ENCODE measurements around the gene SYCP2L. TPM values are rescaled to one million over a fixed set of nuclear protein-coding genes. Genes with fewer than 3 reads are reported as not detected.

Gene SYCP2L
- total and polyA plus RNA-seq, 9 of the 15 experiments (the other 6 are each of a cell fraction or from before 2014, with no cell fraction given): 12.4 to 46.9 (median 22.0) TPM

- no peak for TF ChIP-seq ATF3 (IDR thresholded peaks at IDR 0.05)
- no peak for TF ChIP-seq ATF3 (CRISPR knock-in tag; conservative IDR thresholded peaks at IDR 0.05)
- no peak for TF ChIP-seq ELK1 (CRISPR knock-in tag; IDR thresholded peaks at IDR 0.05)
Observed at GRCh38 chr6:10850728-10851127, 36.1 kb upstream of the SYCP2L start (continued).

DNA sequence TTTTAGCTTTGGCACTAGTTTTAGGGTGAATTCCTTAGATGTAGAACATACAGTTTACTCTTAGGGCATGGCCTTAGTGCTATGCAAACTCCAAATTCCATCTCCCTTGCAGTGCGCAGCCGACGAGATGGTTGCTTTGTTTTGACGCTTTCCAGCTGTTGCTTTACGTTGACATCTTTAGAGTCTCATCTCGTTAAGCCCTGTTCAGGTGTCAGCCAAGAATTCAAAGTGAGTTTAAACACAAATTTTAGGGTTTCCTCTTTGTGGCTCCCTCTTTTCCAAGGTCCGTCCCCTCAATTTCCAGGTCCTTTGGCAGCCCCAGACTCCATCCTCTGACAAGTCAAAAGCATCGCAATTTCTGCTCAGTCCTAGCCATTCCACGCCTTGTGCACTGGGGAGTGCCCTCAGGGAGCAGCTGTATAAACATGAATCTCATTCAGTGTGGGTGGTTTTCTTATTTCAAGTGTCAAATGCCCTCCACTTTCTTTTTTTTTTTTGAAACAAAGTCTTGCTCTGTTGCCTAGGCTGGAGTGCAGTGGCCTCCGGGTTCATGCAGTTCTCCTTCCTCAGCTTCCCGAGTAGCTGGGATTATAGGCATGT is 34.4 kb upstream of the SYCP2L start:
- Histone ChIP-seq H3K4me2 (ENCODE audit: insufficient read depth, low read length) (no peak overlapping the region), H3K27ac (ENCODE audit: extremely low read depth, low read depth, low read length) (no peak overlapping the region), H3K4me3 (no peak overlapping the region), H3K4me1 (replicated peaks in 1 of 2; ENCODE audit: control insufficient read depth in 2 of 2, insufficient read depth in 2 of 2, low read length in 2 of 2) (peaks cover 8 to 11% of the 10 kb centered on the region in 2 experiments; a peak in 3 of 5 replicates), H4K20me1 (replicated peaks; ENCODE audit: control insufficient read depth, insufficient read depth, low read length) (no peaks in the 10 kb centered on the region), H3K9me3 (replicated peaks; ENCODE audit: control insufficient read depth, insufficient read depth, low read depth, low read length) (peaks cover 8% of the 10 kb centered on the region), H3K79me2 (ENCODE audit: control insufficient read depth, insufficient read depth, low read length) (no peaks in the 10 kb centered on the region), H3K36me3 (ENCODE audit: control insufficient read depth, insufficient read depth, low read length) (no peaks in the 10 kb centered on the region), H3K9me1 (ENCODE audit: control insufficient read depth, insufficient read depth, low read length) (no peaks in the 10 kb centered on the region), H3K9ac (ENCODE audit: insufficient read depth in 1 of 2, low read depth in 2 of 2, low read length in 2 of 2) (no peak overlapping the region), H2AFZ (ENCODE audit: low read depth, low read length) (no peak overlapping the region), H3K27me3 (ENCODE audit: control insufficient read depth in 2 of 2, insufficient read depth in 2 of 2, low read length in 2 of 2) (no peaks in the 10 kb centered on the region)
- in situ Hi-C loops (cut with MboI) (no loop called here), intact Hi-C loops (cut with micrococcal nuclease) (no loop called here)
- 66% methylated on average over 11 of the region's 11 CpGs for WGBS (ENCODE audit: insufficient coverage, low coverage, missing lambda C conversion rate)
- TF ChIP-seq, protein P1, sequence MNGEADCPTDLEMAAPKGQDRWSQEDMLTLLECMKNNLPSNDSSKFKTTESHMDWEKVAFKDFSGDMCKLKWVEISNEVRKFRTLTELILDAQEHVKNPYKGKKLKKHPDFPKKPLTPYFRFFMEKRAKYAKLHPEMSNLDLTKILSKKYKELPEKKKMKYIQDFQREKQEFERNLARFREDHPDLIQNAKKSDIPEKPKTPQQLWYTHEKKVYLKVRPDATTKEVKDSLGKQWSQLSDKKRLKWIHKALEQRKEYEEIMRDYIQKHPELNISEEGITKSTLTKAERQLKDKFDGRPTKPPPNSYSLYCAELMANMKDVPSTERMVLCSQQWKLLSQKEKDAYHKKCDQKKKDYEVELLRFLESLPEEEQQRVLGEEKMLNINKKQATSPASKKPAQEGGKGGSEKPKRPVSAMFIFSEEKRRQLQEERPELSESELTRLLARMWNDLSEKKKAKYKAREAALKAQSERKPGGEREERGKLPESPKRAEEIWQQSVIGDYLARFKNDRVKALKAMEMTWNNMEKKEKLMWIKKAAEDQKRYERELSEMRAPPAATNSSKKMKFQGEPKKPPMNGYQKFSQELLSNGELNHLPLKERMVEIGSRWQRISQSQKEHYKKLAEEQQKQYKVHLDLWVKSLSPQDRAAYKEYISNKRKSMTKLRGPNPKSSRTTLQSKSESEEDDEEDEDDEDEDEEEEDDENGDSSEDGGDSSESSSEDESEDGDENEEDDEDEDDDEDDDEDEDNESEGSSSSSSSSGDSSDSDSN (IDR thresholded peaks at IDR 0.05; ENCODE audit: borderline replicate concordance in 1 of 2, low read depth in 2 of 2, low read length in 2 of 2): no peak
- no peak for TF ChIP-seq RBFOX2 (IDR thresholded peaks at IDR 0.05; ENCODE audit: low read depth, low read length)
- TF ChIP-seq GABPB2 (CRISPR knock-in tag; conservative IDR thresholded peaks at IDR 0.05): no peak
- DNase-seq (ENCODE audit: extremely low read depth in 1 of 4, low spot score in 3 of 4) (no peak), FAIRE-seq (no peak), ATAC-seq (no peak)
- no TSS peak for BruUV-seq (replicated peaks)
- CTCF ChIA-PET (ENCODE audit: low intra/inter-chr PET ratio): no interaction called here
- POLR2A ChIA-PET: interaction anchor here (0.5 to 1.1 kb wide), 4 partner anchors 19 to 277 kb away, joined by 3 read pairs; partner anchors contain the start of gene SMIM13
